GM19239 (cell line): ENCODE data around the gene PLCD3.

Experiments
- DNase-seq: peaks from one replicate; pipeline ENCODE4 v3.0.0; 2011; ENCODE audit warnings: low spot score; ENCODE audit not compliant: insufficient read length
- FAIRE-seq: peaks from 2 replicates; lab custom pipeline; 2011; peaks lifted over from hg19 to GRCh38; lab: Jason Lieb, UNC

The PLCD3 gene

GRCh38 chr17:45132320-45132571 is at the start of gene PLCD3:
TSS of gene PLCD3 (minus strand) at chr17:45132515. CDS start at chr17:45132410, 105 bp downstream.
- FAIRE-seq (no peak), DNase-seq (no peak)

- DNase-seq, result no peak
- no peak for FAIRE-seq
These were observed 45.2 kb upstream of the PLCD3 start for GRCh38 chr17:45177563-45177962.

GRCh38 chr17:45175759-45176115 is 43.4 kb upstream of the PLCD3 start:
- FAIRE-seq (no peak), DNase-seq (no peak)

GRCh38 chr17:45172541-45173286 is 40.4 kb upstream of the PLCD3 start:
- DNase-seq (peak; percentile 46), FAIRE-seq (peak; percentile 82)

GRCh38 chr17:45172232-45172540 is 39.9 kb upstream of the PLCD3 start:
- DNase-seq, result no peak
- FAIRE-seq, result no peak

- DNase-seq (no peak), FAIRE-seq (no peak)
These were observed 39.3 kb upstream of the PLCD3 start for GRCh38 chr17:45171338-45172231.

GRCh38 chr17:45170931-45171337 is 38.6 kb upstream of the PLCD3 start:
- FAIRE-seq, result no peak
- DNase-seq, result no peak

- FAIRE-seq (no peak), DNase-seq (no peak)
These were observed 38.1 kb upstream of the PLCD3 start for GRCh38 chr17:45170280-45170930.

- FAIRE-seq (no peak), DNase-seq (no peak)
These were observed 36.9 kb upstream of the PLCD3 start for GRCh38 chr17:45168991-45169752.

- no peak for FAIRE-seq
- no peak for DNase-seq
These were observed 32.5 kb upstream of the PLCD3 start for GRCh38 chr17:45164734-45165269.

- DNase-seq (no peak), FAIRE-seq (no peak)
These were observed 29.8 kb upstream of the PLCD3 start for GRCh38 chr17:45162025-45162687.

- DNase-seq, result peak; percentile 87
- peak; percentile 95 for FAIRE-seq
These were observed 29.1 kb upstream of the PLCD3 start, which contains the start of gene HEXIM2 for GRCh38 chr17:45161288-45162024. TSS of gene HEXIM2 (plus strand) at chr17:45161875. CDS start at chr17:45162794, 919 bp downstream.

- DNase-seq, result no peak
- peak; percentile 80 for FAIRE-seq
These were observed 28.4 kb upstream of the PLCD3 start for GRCh38 chr17:45160447-45161287.

GRCh38 chr17:45156242-45156641 is 23.9 kb upstream of the PLCD3 start:
- DNase-seq (no peak), FAIRE-seq (no peak)

GRCh38 chr17:45155483-45155882 is 23.2 kb upstream of the PLCD3 start:
- DNase-seq (no peak), FAIRE-seq (no peak)

- DNase-seq (no peak), FAIRE-seq (no peak)
These were observed 22.7 kb upstream of the PLCD3 start for GRCh38 chr17:45155029-45155428.

GRCh38 chr17:45150911-45151809 is 18.8 kb upstream of the PLCD3 start:
- no peak for DNase-seq
- FAIRE-seq, result no peak
